Right kidney (tissue), 9 donors: Measurements from ENCODE around the gene OOSP1.
"Not testable (repeated sequence)": the region's sequence is repeated elsewhere in the genome, so short reads cannot be mapped to it uniquely, and the experiment has no call there.

ENCODE experiments used
- DNase-seq: peaks from one replicate; pipeline ENCODE4 v3.0.0-alpha.2; 2016
- long read RNA-seq, 8 donors: transcript quantifications; one replicate each; lab custom pipeline, GENCODE V29; 2026

The OOSP1 gene
- long read RNA-seq, donor 1: 0 reads
- long read RNA-seq, donor 2: 0 reads
- long read RNA-seq, donor 3: 0 reads
- long read RNA-seq, donor 4: 0 reads
- long read RNA-seq, donor 5: 0 reads
- long read RNA-seq, donor 6: 0 reads
- long read RNA-seq, donor 7: 0 reads
- long read RNA-seq, donor 8: 0 reads

- DNase-seq: no peak
Observed at GRCh38 chr11:59938132-59938531, at the start of gene OOSP1. OOSP1 (plus strand) TSS chr11:59938432; CDS start chr11:59938455, 23 bp downstream.

- peak; percentile 4 for DNase-seq
Observed at GRCh38 chr11:59891781-59892181, 46.5 kb upstream of the OOSP1 start.

GRCh38 chr11:59894616-59895015, 43.6 kb upstream of the OOSP1 start:
- DNase-seq: no peak

- DNase-seq: no peak
Observed at GRCh38 chr11:59898046-59898445, 40.2 kb upstream of the OOSP1 start.

GRCh38 chr11:59898650-59899049, 39.6 kb upstream of the OOSP1 start:
- DNase-seq: no peak

- DNase-seq: no peak
Observed at GRCh38 chr11:59899532-59899931, 38.7 kb upstream of the OOSP1 start.

GRCh38 chr11:59900366-59901126, 37.7 kb upstream of the OOSP1 start:
- DNase-seq: no peak

- DNase-seq: no peak
Observed at GRCh38 chr11:59901306-59901705, 36.9 kb upstream of the OOSP1 start.

- not testable (repeated sequence) for DNase-seq
Observed at GRCh38 chr11:59903569-59903968, 34.7 kb upstream of the OOSP1 start.

GRCh38 chr11:59918480-59918879, 19.8 kb upstream of the OOSP1 start:
- DNase-seq: no peak

GRCh38 chr11:59918987-59919589, 19.1 kb upstream of the OOSP1 start:
- DNase-seq: no peak

GRCh38 chr11:59923813-59924212, 14.4 kb upstream of the OOSP1 start:
- peak; percentile 7 for DNase-seq

- DNase-seq: no peak
Observed at GRCh38 chr11:59931688-59932087, 6.5 kb upstream of the OOSP1 start.

GRCh38 chr11:59938718-59939117, 486 bp downstream of the OOSP1 start:
- DNase-seq: no peak

- DNase-seq: no peak
Observed at GRCh38 chr11:59939482-59939881, 1.2 kb downstream of the OOSP1 start.

GRCh38 chr11:59941091-59941490, 2.9 kb downstream of the OOSP1 start:
- no peak for DNase-seq

GRCh38 chr11:59943997-59944714, 5.9 kb downstream of the OOSP1 start:
- no peak for DNase-seq

- no peak for DNase-seq
Observed at GRCh38 chr11:59944720-59945119, 6.5 kb downstream of the OOSP1 start.

- DNase-seq: no peak
Observed at GRCh38 chr11:59953463-59954218, 15.4 kb downstream of the OOSP1 start.

- DNase-seq: no peak
Observed at GRCh38 chr11:59954219-59954847, 16.1 kb downstream of the OOSP1 start.

GRCh38 chr11:59957094-59957493, 18.9 kb downstream of the OOSP1 start:
- no peak for DNase-seq
